ENCODE data around the gene CNTF.
"Not testable (repeated sequence)": the region's sequence is repeated elsewhere in the genome, so short reads cannot be mapped to it uniquely, and the experiment has no call there.

Gene CNTF, protein sequence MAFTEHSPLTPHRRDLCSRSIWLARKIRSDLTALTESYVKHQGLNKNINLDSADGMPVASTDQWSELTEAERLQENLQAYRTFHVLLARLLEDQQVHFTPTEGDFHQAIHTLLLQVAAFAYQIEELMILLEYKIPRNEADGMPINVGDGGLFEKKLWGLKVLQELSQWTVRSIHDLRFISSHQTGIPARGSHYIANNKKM
- 1.6 to 1.9 reads per million in 2 donors for total RNA-seq

DNA sequence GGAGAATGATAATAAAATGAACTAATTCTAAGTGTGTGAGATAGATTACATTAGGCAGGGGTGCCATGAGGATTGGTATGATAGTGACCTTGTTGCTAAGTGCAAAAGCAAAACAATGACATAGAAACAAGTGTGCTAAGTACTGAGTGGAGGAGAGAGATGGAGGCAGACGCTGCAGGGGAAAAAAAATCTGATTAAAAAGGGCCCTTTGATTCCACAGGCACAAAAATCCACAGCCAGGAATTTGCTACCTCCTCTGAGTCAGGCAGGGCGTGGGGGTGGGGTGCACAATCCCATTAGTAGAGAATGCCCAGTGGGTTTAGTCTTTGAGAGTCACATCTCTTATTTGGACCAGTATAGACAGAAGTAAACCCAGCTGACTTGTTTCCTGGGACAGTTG lies at the start of gene CNTF:
Gene CNTF, plus strand, starts transcription at position 322 of the 400 bp plus-strand sequence. CDS start 88 bp downstream, outside the sequence.
- no peak for DNase-seq

DNA sequence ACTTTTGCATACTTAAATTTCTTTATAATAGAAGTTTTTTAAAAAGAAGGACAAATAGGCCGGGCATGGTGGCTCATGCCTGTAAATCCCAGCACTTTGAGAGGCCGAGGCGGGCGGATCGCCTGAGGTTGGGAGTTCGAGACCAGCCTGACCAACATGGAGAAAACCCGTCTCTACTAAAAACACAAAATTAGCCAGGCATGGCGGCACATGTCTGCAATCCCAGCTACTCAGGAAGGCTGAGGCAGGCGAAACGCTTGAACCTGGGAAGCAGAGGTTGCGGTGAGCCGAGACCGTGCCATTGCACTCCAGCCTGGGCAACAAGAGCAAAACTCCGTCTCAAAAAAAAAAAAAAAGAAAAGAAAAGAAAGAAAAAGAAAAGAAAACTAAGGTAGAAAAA lies 49.6 kb upstream of the CNTF start:
- not testable (repeated sequence) for DNase-seq

DNA sequence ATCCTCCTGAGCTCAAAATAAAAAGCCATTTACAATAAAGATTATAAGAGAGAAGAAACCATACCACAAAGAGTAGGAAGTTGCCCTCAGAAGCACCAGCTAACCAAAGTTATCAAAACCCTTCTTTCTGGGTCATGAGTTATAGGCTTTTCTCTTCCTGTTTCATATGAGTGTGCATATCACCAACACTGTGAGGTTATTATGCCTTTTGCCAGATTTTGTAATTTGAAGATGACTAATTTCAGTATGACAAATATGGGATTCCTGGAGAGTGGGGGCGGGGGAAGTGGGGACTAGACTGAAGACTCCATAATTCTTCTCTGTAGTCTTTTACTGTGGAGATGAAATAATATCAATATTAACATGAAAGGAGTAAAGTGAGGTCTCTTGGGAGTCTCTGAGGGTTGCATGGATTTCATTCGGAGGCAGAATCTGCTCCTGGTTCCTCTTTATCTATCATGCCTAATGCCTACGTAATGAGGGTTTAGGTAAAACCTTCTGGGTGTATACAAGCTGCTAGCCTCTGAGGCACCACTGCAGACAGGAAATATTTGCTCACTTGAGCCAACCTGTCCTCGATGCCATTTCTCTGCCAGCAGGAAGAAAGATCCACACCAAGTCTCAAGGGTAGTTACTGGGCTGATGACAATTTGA lies 48.9 kb upstream of the CNTF start:
- DNase-seq: peak in 4 of 5 experiments; percentile 40 to 85 (median 56)

DNA sequence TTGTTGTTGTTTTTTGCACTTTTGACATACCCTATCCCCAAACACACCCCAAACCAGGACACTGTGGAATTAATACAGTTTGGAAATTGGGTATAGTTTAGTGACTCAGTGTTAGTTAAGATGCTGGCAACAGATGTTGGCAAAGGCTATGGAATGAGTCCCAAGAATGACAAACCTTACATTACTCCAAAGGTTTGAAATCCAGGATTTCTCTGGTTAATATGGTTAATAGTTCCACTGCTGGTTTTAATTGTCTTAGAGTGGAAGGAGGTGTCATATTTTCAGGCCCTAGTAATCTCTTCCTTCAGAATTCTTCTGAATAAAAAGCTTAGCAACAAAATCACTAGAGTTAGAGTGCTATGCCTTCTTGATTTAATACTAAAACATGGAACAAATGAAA lies 47.6 kb upstream of the CNTF start:
- no peak for DNase-seq

DNA sequence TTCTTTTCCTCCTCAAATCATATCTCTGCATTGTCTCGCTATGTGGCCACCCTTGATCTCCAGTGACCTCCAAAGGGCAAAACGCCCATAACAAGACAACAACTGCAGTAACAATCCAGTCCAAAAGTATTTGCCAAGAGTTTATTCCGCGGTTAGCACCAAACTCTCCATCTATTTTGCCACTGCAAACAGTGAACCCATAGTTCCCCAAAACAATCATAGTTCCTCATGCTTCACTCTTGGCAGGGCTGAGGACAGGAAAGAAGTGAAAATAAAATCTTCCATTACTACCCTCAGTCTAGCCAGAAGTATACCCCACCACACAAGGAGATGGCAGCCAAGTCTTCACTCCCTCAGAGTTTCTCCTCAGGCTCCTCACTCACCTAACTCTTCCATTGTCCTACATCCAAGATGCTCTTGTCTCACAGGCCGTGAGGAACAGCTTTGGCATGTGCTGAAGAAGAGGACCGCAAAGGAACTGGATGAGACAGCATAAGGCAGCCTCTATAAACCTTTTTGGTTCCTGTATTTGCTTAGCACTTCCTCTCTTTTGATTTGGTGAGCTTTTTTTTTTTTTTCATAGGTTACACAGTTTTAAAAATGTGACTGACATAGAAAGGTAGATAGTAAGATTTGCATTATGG lies 47.0 kb upstream of the CNTF start, which contains the start of gene LPXN:
Gene LPXN, minus strand, starts transcription at position 480 of the 644 bp plus-strand sequence. Its CDS starts 84 bp downstream, at position 396.
- DNase-seq: peak in 4 of 5 experiments; percentile 22 to 84 (median 52)

DNA sequence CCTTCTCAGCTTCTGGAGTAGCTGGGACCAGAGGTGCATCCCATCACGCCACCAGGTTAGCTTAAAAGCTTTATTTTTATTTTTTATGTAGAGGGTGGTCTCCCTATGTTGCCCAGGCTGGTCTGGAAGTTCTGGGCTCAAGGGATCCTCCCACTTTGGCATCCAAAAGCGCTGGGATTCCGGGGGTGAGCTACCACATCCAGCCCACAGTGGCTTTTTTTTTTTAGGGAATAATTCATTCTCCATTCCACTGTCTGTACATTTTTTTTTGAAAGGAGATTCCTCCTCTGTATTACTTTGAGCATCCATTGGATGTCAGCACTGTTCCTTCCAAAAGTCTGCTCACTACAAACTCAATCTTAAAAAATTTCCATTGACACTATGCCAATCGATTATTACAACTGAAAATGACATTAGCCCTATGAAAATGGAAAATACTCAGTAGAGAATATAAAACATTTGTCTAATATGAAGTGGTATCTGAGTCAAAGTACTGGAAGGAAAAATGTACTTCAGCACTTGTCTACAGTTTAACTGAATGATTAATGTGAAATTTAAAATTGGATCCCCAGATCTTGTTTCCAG lies 45.5 kb upstream of the CNTF start:
- DNase-seq: peak in 1 of 5 experiments; percentile 43

DNA sequence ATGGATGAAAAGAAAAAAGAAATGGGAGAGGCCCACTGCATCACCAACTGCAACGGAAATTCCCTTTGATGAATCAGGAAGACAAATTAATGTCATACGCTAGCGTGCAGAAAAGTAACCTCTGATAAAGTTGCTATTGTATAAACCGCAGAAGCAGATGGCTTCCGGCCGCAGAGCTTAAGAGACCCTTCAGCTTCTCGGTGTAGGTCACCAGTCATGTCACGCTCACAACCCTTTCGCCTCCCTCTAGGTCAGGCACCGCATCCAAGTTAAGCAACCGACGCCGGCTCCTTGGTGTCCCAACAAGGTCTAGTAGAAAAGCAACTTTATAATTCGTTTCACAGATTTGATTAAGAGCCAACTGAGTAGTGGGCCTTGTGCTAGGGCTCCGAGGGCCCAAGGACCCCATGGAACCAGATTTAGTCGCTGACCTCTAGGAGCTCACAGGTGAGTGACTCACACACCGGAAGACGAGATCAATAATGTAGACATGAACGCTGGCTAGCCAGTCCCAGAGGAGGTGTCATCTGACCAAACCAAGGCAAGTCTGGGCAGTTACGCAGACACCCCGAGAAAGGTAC lies 44.8 kb upstream of the CNTF start:
- DNase-seq: peak; percentile 52 to 94 (median 76)

DNA sequence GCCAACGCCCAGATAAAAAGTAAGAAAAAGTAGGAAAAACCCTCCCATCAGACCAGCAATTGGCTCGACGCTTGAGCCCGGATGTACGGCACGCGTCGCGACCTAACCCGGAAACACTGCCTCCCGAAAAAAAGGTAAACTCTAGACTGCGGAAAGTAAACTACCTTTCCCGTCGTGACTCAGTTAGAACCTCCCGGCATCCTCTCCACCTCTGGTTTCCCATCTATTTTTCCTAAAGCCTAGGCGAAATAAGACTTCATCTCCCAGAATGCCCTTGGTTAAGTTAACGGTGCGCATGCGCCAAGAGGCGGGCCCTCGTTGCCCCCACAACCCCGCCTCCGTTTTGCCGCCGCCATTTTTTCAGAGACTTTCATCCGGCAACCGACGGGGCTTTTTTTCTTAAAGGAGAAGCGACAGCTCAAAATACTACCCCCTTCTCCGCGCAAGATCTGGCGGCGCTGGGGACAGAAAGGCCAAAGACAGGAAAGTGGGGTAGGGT lies 44.3 kb upstream of the CNTF start:
- DNase-seq: peak; percentile 79 to 99 (median 90)

DNA sequence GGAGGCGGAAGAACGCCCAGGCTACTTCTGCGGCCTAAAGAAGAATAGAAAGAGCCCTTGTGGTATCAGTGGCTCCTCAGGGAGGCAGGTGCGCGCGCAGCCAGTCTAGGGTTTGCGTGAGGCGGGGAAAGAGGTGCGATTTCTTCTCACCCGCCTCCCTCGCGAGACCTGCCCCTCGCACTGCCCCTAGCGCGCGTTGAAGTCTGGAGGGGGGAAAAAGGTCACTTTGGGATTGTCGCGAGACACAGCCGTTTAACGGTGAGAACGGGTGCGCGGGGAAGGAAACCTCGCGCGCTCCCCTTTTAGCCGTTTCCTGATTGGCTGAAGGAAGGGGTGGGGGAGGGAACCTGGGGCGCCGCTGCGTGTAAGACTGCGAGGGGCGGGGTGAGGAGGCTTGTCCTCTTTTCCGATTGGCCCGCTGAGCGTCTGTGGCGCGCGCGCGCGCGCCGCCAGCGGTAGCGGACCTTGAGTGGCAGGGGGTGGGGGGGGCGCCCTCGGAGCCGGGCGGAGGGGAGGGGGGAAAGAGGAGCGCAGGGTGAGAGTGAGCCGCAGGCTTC lies 43.8 kb upstream of the CNTF start, which contains the start of gene ZFP91:
Gene ZFP91, plus strand, starts transcription at position 429 of the 557 bp plus-strand sequence. CDS start 219 bp downstream, outside the sequence.
- peak; percentile 92 to 99 (median 94) for DNase-seq

DNA sequence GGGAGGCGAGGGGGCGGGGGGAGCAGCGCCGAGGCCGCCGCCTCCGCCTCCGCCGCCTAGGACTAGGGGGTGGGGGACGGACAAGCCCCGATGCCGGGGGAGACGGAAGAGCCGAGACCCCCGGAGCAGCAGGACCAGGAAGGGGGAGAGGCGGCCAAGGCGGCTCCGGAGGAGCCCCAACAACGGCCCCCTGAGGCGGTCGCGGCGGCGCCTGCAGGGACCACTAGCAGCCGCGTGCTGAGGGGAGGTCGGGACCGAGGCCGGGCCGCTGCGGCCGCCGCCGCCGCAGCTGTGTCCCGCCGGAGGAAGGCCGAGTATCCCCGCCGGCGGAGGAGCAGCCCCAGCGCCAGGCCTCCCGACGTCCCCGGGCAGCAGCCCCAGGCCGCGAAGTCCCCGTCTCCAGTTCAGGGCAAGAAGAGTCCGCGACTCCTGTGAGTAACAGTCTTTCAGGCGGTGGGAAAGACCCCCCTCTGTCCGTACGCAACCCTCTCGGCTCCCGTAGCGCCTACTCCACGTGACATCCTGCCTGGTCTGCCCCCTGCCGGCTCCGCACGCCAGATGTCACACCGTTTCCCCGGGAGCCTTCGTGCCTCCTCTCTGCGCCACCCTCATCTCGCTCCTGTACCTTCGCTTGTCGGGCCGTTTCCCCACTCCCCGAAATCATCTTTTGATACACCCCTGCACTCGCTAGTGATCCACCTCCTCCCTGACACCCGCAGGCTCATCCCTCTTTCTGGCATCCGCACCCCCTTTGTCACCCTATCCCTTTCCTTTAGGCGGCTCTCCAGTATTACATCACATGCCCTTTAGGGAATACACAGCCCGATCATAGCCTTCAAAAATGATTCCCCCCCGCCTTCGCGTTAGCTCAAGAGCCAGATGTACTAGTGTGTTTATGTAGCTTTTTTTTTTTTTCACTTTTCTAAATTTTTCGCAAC lies 43.0 kb upstream of the CNTF start:
- DNase-seq: peak; percentile 86 to 95 (median 88)

DNA sequence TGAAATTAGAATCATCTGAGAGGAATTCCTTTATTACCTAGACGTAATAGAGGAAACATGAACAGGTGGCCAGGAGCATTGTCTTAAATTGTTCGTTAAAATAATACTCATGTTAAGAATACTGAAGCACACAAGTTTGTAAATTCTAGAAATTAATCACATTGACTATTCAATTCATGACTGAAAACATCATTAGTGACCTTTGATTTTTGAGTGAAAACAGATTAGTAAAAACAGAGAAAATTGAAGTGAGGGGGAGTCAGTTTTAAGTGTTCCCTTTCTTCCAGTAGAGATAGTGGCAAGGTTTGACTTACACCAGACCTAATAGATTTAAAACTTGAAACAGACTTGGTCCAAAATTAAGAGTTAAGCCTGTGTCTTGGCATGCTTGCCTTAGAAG lies 42.2 kb upstream of the CNTF start:
- no peak for DNase-seq

DNA sequence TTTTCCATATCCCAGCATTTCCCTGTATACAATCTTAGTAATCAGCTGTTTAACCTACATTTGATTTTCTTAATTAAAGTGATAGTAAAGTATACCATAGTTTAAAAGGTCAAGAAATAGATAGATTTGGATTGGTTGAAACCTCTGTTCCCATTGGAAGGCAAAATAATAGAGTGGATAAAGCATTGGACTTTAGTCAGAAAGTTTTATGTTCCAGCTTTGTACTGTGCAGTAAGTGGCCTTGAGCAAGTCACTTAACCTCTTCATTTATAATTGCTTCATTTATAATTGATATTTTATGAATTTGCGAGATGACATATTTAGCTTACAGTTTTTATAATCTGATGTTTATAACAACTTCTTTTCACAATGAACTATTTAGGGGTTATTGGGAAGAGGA lies 40.0 kb upstream of the CNTF start:
- no peak for DNase-seq

DNA sequence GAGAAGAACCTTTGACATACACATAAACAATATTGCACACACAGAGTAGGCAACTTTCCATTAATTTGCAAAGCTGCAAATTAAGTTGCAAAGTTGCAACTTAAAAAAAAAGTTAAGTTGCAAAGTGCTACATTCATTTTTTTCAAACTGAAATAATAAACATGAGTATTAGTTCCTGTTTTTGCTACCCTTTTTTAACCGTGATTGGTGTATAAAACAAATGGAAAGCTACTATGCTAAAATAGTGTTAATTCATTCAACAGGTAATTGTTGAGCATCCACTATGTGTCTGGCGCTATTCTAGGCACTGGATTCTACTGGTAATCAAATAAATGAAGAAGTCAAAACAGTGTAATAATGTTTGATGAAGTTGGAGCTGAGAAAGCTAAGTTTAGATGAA lies 35.5 kb upstream of the CNTF start:
- DNase-seq: no peak

DNA sequence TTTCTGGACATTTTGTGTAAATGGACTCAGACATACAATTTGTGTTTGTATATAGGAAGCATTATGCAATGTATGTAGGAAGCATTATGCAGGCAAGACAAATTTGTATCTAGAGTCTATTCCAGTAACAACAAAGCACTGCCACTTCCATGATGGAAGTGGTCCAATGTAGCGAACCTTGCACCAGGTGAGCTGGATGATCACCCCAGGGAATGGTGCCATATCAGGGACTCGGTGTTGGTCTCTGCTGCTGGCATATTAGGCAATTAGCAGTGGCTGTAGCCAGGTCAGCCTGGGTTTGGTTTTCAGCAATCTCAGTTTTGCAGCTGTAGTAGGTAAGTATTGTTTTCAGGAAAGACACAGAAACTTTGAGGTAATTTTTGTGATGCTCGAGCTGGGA lies 30.8 kb upstream of the CNTF start:
- DNase-seq: no peak

DNA sequence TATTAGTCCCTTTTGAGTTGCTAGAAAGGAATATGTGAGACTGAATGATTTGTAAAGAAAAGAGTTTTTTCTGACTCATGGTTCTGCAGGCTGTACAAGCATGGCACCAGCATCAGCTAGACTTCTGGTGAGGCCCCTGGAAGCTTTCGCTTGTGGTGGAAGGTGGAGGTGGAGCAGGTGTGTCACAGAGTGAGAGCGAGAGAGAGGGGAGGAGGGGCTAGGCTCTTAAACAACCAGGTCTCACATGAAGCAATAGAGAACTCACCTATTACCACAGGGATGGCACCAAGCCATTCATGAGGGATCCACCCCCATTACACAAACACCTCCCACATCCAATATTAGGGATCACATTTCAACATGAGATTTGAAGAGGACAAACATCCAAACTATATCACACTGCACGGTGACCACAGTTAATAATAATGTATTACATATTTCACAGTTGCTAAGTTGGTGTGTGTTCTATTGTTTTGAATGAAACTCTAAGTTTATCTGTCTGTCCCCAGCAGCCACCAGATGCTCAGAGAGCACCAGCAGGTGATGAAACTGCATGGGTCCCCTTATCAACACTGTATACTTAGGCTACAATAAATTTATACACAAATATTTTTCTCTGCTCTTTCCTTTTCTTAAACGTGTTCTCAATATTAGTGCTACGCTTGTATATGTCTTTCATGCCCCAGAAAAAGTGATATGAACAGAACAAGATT lies 29.5 kb upstream of the CNTF start:
- peak in 1 of 5 experiments; percentile 27 for DNase-seq

DNA sequence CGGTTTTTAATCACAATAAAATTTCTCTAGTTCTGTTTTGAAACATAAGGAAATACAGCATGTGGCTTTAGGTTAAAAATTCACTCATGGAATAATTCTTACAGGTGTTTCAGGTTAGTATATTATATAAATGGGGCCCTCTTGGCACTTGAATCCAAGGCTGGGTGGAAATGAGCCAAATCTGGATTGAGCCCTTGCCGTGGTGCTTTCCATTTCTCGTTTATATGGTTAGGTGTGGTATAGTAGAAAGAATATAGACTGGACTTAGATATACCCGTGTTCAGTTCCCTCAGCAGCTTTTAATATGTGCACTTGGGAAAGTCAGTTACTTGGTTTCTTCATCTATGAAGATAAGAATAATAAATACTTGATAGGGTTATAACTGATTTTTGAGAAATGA lies 27.6 kb upstream of the CNTF start:
- no peak for DNase-seq

DNA sequence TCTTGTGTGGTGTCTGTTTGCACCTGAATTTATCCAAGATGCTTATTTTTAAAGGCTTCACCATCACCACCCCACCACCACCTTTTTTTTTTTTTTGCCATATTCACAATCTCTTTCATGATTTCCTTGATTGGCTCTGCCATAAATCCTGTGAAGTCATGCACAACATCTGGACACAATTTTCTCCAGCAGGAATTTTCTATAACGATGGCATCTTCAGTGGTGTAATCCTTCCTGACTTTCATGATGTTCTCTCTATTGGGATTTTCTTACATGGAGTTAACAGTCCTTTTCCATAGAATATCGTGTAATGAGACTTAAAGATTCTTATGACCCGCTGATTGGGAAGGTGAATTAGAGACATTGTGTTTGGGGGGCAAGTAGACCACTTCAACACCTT lies 25.8 kb upstream of the CNTF start:
- no peak for DNase-seq

DNA sequence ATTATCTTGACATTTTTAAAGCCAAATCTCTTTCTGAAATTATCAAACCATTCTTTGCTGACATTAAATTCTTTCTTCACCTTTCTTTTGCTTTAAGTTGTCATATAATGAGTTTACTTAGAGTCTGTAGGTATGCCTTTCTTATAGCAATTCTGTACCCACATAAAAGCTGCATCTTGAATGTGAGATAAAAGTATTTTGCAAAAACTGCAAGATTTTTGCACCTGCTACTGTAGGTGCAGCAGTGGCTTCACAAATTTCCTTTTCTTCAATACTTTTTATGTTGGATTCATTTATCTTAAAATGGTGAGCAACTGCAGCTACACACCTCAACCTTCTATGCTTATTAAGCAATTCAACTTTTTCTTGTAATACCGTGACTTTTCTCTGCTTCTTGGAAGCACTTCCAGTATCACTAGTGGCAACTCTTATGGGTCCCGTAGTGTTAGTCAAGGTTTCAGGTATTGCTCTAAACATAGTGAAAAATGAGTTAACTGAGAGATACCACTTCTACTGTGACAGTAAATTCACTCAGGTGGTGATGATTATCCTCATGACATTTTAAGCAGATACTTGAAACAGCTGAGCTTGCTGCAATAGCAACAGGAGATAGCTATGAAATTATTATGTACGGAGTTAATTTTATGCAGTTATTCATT lies 24.9 kb upstream of the CNTF start:
- no peak for DNase-seq

DNA sequence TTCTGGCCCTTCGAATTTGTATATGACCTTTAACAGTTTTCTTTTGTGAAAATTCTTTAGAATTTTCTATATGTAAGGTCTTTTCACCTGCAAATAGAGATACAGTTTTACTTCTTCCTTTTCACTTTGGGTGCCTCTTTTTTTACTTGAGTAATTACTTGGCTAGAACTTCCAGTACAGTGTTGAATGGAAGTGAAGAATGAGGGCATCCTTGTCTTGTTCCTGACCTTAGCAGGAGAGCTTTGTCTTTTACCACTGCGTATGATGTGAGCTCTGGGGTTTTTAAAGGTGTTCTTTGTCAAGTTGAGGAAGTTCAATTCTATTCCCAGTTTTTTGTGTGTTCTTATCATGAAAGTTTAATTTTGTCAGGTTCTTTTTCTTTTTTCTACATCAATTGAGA lies 22.0 kb upstream of the CNTF start:
- DNase-seq: no peak

Data from T-helper 2 cell (primary cell).